ENCODE data around the gene TLE2. TPM values are rescaled to one million over a fixed set of nuclear protein-coding genes. Genes with fewer than 3 reads are reported as not detected.

Gene TLE2
- total RNA-seq, 1 experiment from 2014 or later = 6.2 TPM

GRCh38 chr19:3017923-3018322, 11.2 kb downstream of the TLE2 start:
- BruUV-seq (replicated peaks) = no TSS peak
- ChIA-PET CTCF (no interaction called here), POLR2A (no interaction called here)
- TF ChIP-seq, protein P1, sequence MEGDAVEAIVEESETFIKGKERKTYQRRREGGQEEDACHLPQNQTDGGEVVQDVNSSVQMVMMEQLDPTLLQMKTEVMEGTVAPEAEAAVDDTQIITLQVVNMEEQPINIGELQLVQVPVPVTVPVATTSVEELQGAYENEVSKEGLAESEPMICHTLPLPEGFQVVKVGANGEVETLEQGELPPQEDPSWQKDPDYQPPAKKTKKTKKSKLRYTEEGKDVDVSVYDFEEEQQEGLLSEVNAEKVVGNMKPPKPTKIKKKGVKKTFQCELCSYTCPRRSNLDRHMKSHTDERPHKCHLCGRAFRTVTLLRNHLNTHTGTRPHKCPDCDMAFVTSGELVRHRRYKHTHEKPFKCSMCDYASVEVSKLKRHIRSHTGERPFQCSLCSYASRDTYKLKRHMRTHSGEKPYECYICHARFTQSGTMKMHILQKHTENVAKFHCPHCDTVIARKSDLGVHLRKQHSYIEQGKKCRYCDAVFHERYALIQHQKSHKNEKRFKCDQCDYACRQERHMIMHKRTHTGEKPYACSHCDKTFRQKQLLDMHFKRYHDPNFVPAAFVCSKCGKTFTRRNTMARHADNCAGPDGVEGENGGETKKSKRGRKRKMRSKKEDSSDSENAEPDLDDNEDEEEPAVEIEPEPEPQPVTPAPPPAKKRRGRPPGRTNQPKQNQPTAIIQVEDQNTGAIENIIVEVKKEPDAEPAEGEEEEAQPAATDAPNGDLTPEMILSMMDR (IDR thresholded peaks at IDR 0.05) = no peak
- TF ChIP-seq TCF7L2 (IDR thresholded peaks at IDR 0.05; ENCODE audit: low read depth, low read length) (no peak), SIN3A (IDR thresholded peaks at IDR 0.05; ENCODE audit: borderline replicate concordance, insufficient read depth, low read depth, low read length) (no peak), POLR2AphosphoS5 (IDR thresholded peaks at IDR 0.05; ENCODE audit: low read depth, low read length) (no peak)
- TF ChIP-seq, protein P2, sequence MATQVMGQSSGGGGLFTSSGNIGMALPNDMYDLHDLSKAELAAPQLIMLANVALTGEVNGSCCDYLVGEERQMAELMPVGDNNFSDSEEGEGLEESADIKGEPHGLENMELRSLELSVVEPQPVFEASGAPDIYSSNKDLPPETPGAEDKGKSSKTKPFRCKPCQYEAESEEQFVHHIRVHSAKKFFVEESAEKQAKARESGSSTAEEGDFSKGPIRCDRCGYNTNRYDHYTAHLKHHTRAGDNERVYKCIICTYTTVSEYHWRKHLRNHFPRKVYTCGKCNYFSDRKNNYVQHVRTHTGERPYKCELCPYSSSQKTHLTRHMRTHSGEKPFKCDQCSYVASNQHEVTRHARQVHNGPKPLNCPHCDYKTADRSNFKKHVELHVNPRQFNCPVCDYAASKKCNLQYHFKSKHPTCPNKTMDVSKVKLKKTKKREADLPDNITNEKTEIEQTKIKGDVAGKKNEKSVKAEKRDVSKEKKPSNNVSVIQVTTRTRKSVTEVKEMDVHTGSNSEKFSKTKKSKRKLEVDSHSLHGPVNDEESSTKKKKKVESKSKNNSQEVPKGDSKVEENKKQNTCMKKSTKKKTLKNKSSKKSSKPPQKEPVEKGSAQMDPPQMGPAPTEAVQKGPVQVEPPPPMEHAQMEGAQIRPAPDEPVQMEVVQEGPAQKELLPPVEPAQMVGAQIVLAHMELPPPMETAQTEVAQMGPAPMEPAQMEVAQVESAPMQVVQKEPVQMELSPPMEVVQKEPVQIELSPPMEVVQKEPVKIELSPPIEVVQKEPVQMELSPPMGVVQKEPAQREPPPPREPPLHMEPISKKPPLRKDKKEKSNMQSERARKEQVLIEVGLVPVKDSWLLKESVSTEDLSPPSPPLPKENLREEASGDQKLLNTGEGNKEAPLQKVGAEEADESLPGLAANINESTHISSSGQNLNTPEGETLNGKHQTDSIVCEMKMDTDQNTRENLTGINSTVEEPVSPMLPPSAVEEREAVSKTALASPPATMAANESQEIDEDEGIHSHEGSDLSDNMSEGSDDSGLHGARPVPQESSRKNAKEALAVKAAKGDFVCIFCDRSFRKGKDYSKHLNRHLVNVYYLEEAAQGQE (IDR thresholded peaks at IDR 0.05; ENCODE audit: insufficient read depth in 1 of 2, low read depth in 2 of 2, low read length in 1 of 2) = no peak
- ATAC-seq (no peak), DNase-seq (ENCODE audit: low read depth, low spot score) (no peak)
- Histone ChIP-seq H3K27ac (ENCODE audit: low read length) (no peak overlapping the region), H3K27me3 (ENCODE audit: control insufficient read depth, insufficient read depth, low read length) (no peaks in the 10 kb centered on the region), H3K36me3 (ENCODE audit: control insufficient read depth, insufficient read depth, low read length) (no peaks in the 10 kb centered on the region), H3K4me1 (ENCODE audit: control insufficient read depth, insufficient read depth, low read length) (0 out of 2 replicates have a peak, but pooled peaks cover 5% of the 10 kb centered on the region), H3K4me3 (ENCODE audit: low read depth in 2 of 2, low read length in 2 of 2) (no peak overlapping the region), H3K9me3 (ENCODE audit: control insufficient read depth, insufficient read depth, low read depth, low read length) (no peaks in the 10 kb centered on the region)
- intact Hi-C loops (cut with micrococcal nuclease; ENCODE audit: unreplicated experiment) = no loop called here
- in situ Hi-C loops (cut with HindIII; ENCODE audit: low pct_unique_long_range_greater_than_20kb, low sequenced_read_pairs) = no loop called here

- TF ChIP-seq POLR2AphosphoS5 (IDR thresholded peaks at IDR 0.05; ENCODE audit: low read depth, low read length) (no peak), SIN3A (IDR thresholded peaks at IDR 0.05; ENCODE audit: borderline replicate concordance, insufficient read depth, low read depth, low read length) (no peak), TCF7L2 (IDR thresholded peaks at IDR 0.05; ENCODE audit: low read depth, low read length) (no peak)
- TF ChIP-seq, protein P2 (IDR thresholded peaks at IDR 0.05; ENCODE audit: insufficient read depth in 1 of 2, low read depth in 2 of 2, low read length in 1 of 2) = no peak
- TF ChIP-seq, protein P1 (IDR thresholded peaks at IDR 0.05) = no peak
- in situ Hi-C loops (cut with HindIII; ENCODE audit: low pct_unique_long_range_greater_than_20kb, low sequenced_read_pairs) = no loop called here
- intact Hi-C loops (cut with micrococcal nuclease; ENCODE audit: unreplicated experiment) = no loop called here
- ChIA-PET POLR2A (no interaction called here), CTCF (no interaction called here)
- H3K27me3 ChIP-seq (ENCODE audit: control insufficient read depth, insufficient read depth, low read length) = no peaks in the 10 kb centered on the region
- no TSS peak for BruUV-seq (replicated peaks)
- no peak overlapping the region for H3K27ac ChIP-seq (ENCODE audit: low read length)
- ATAC-seq = no peak
- H3K36me3 ChIP-seq (ENCODE audit: control insufficient read depth, insufficient read depth, low read length) = no peaks in the 10 kb centered on the region
- H3K4me3 ChIP-seq (ENCODE audit: low read depth in 2 of 2, low read length in 2 of 2) = no peak overlapping the region
- no peaks in the 10 kb centered on the region for H3K9me3 ChIP-seq (ENCODE audit: control insufficient read depth, insufficient read depth, low read depth, low read length)
- no peak for DNase-seq (ENCODE audit: low read depth, low spot score)
- 0 out of 2 replicates have a peak, but pooled peaks cover 5% of the 10 kb centered on the region for H3K4me1 ChIP-seq (ENCODE audit: control insufficient read depth, insufficient read depth, low read length)
Observed at GRCh38 chr19:3015126-3016057, 13.7 kb downstream of the TLE2 start.

Data from Panc1 (cell line).